NT2/D1 (cell line): ENCODE data around the gene POLD1.

ENCODE experiments used
- YY1 ChIP-seq: IDR thresholded peaks from 2 replicates; pipeline ENCODE4 v1.6.1; 2011; ENCODE audit not compliant: insufficient read length, insufficient read depth
- ZNF274 ChIP-seq: IDR thresholded peaks from 2 replicates; pipeline ENCODE4 v1.6.1; 2011; ENCODE audit warnings: mild to moderate bottlenecking, low read depth, low read length

DNA sequence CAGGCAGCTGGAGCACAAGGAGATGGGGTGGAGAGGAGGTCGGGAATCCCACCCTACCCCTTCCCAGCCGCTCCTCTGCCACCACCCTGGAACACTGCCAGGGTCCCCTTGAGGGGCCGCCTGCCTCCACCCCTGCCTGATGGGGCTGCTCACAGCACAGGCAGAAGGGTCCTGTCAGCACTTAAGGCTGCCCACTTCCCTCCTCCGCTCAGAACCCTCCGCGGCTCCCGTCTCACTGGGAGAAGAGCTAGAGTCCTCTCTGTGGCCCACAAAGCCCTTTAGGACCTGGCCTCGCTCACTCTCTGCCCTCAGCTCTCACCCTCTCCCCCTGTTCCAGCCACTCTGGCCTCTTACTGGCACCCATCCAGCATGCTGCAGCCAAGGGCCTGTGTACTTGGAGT lies 3.4 kb upstream of the POLD1 start:
- no peak for TF ChIP-seq YY1
- TF ChIP-seq ZNF274 = no peak
